ENCODE data around the gene PROCR.
"Not testable (repeated sequence)": the region's sequence is repeated elsewhere in the genome, so short reads cannot be mapped to it uniquely, and the experiment has no call there.

The PROCR gene

GRCh38 chr20:35193031-35193791 is 21.3 kb downstream of the PROCR start:
- H3K36me3 Mint-ChIP-seq, H3K4me3 Mint-ChIP-seq, DNase-seq, CTCF ChIA-PET, H3K4me1 Mint-ChIP-seq, H3K27me3 Mint-ChIP-seq, H3K27ac Mint-ChIP-seq: not testable (repeated sequence)
- peaks cover 16% of the 10 kb centered on the region for H3K9me3 Mint-ChIP-seq

DNA sequence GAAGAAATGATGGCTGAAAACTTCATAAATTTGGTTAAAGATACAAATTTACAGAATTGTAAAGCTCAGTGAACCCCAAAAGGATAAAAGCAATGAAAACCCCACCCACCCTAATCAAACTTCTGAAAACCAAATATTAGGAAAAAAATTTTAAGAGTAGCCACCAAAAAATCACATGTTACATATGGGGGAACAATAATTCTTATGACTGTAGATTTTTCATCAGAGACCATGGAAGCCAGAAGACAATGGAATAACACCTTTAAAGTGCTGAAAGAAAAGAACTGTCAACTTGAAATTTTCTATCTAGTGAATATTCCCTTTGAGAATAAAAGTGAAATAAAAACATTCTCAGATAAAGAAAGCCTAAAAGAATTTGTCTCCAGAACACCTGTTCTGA is 24.4 kb downstream of the PROCR start:
- CTCF ChIA-PET = interaction anchor here (1.2 kb wide), 1 partner anchor 12 kb away, joined by 5 read pairs; no protein-coding TSS in a partner anchor
- no peak overlapping the region for H3K4me3 Mint-ChIP-seq
- H3K27ac Mint-ChIP-seq = no peak overlapping the region
- no peaks in the 10 kb centered on the region for H3K27me3 Mint-ChIP-seq
- H3K9me3 Mint-ChIP-seq = peaks cover 21% of the 10 kb centered on the region
- peaks cover 6% of the 10 kb centered on the region for H3K36me3 Mint-ChIP-seq
- DNase-seq = no peak
- H3K4me1 Mint-ChIP-seq = no peaks in the 10 kb centered on the region

DNA sequence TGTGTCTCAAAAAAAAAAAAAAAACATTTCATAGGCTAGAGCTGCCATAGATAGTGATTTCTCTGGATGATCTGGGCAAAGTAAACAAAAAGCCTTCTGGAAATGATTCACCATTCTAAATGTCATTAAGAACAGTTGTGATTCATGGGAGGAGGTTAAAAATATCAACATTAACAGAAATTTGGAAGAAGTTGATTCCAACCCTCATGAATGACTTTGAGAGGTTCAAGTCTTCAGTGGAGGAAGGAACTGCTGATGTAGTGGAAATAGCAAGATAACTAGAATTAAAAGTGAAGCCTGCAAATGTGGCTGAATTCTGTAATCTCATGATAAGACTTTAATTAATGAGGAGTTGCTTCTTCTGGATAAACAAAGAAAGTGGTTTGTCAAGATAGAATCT is 27.9 kb downstream of the PROCR start:
- Mint-ChIP-seq H3K4me3 (no peak overlapping the region), H3K4me1 (no peaks in the 10 kb centered on the region), H3K36me3 (peaks cover 6% of the 10 kb centered on the region), H3K9me3 (peaks cover 21% of the 10 kb centered on the region), H3K27me3 (no peaks in the 10 kb centered on the region), H3K27ac (no peak overlapping the region)
- DNase-seq = no peak
- CTCF ChIA-PET = no interaction called here

GRCh38 chr20:35200267-35200666 is 28.4 kb downstream of the PROCR start:
- Mint-ChIP-seq H3K4me3 (no peak overlapping the region), H3K36me3 (peaks cover 6% of the 10 kb centered on the region), H3K27ac (no peak overlapping the region), H3K4me1 (no peaks in the 10 kb centered on the region), H3K27me3 (no peaks in the 10 kb centered on the region), H3K9me3 (peaks cover 19% of the 10 kb centered on the region)
- no peak for DNase-seq
- CTCF ChIA-PET = no interaction called here

DNA sequence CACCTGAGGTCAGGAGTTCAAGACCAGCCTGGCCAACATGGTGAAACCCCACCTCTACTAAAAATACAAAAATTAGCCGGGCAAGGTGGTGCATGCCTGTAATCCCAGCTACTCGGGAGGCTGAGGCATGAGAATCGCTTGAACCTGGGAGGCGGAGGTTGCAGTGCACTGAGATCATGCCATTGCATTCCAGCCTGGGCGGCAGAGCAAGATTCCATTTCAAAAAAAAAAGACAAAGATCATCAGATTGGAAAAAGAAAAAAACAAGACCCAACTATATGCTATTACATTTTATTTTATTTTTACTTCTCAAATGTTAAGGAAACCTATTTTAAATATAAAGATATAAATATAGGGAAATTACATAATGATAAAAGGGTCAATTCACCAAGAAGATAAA is 29.6 kb downstream of the PROCR start:
- H3K9me3 Mint-ChIP-seq = peaks cover 17% of the 10 kb centered on the region
- H3K36me3 Mint-ChIP-seq, DNase-seq, H3K4me1 Mint-ChIP-seq, H3K27ac Mint-ChIP-seq, CTCF ChIA-PET, H3K27me3 Mint-ChIP-seq, H3K4me3 Mint-ChIP-seq: not testable (repeated sequence)

- H3K4me3 Mint-ChIP-seq = no peak overlapping the region
- H3K36me3 Mint-ChIP-seq = peaks cover 2% of the 10 kb centered on the region
- no peak overlapping the region for H3K27ac Mint-ChIP-seq
- CTCF ChIA-PET = interaction anchor here (3.7 kb wide), 1 partner anchor 111 kb away, joined by 27 read pairs; no protein-coding TSS in a partner anchor
- no peaks in the 10 kb centered on the region for H3K27me3 Mint-ChIP-seq
- no peaks in the 10 kb centered on the region for H3K4me1 Mint-ChIP-seq
- H3K9me3 Mint-ChIP-seq = no peaks in the 10 kb centered on the region
- DNase-seq = no peak
Observed at GRCh38 chr20:35206802-35207201, 34.9 kb downstream of the PROCR start.

DNA sequence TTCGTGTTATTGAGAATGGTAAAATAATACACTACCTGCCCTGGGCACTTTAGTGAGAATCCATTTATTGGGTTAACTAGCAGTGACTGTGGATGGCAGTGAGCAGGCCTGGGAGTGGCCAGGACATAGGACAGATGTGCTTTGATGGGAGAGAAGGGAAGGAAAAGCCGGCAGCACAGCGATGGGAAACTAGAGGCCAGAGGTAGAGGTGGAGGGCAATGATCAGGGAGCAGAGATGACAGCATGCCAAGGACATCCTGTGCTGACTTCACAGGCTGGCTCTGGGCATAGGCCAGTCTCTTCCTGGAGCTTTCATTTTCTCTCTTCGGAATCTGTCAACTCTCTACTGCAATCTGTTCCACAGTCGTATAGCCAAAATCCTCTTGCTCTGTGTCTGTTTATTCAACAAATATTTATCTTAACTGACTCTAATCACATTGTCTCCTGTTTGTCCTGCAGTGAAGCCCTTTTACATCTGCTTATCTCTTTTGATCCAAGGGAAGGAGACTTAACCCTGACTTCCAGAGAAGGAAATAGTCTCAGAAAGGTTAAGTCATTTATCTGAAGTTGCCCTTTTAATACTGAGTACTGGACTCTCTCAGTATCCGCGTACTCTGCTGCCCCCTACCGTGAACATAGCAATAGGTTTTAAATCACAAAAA is 36.2 kb downstream of the PROCR start:
- no peaks in the 10 kb centered on the region for H3K9me3 Mint-ChIP-seq
- DNase-seq = peak; percentile 87
- H3K27ac Mint-ChIP-seq = no peak overlapping the region
- H3K27me3 Mint-ChIP-seq = no peaks in the 10 kb centered on the region
- H3K36me3 Mint-ChIP-seq = peaks cover 2% of the 10 kb centered on the region
- H3K4me3 Mint-ChIP-seq = no peak overlapping the region
- CTCF ChIA-PET = interaction anchor here (0.8 to 3.7 kb wide), 9 partner anchors 12 to 335 kb away, joined by 3 to 27 read pairs (median 5); partner anchors contain the start of gene GGT7
- H3K4me1 Mint-ChIP-seq = no peaks in the 10 kb centered on the region

GRCh38 chr20:35215066-35215956 is 43.4 kb downstream of the PROCR start:
- DNase-seq = no peak
- no peaks in the 10 kb centered on the region for H3K36me3 Mint-ChIP-seq
- H3K27ac Mint-ChIP-seq = no peak overlapping the region
- no peaks in the 10 kb centered on the region for H3K4me1 Mint-ChIP-seq
- H3K9me3 Mint-ChIP-seq = no peaks in the 10 kb centered on the region
- CTCF ChIA-PET = no interaction called here
- H3K27me3 Mint-ChIP-seq = no peaks in the 10 kb centered on the region
- H3K4me3 Mint-ChIP-seq = no peak overlapping the region

GRCh38 chr20:35216541-35216940 is 44.7 kb downstream of the PROCR start:
- Mint-ChIP-seq H3K36me3 (no peaks in the 10 kb centered on the region), H3K9me3 (no peaks in the 10 kb centered on the region), H3K27me3 (no peaks in the 10 kb centered on the region), H3K4me1 (no peaks in the 10 kb centered on the region), H3K27ac (no peak overlapping the region), H3K4me3 (no peak overlapping the region)
- DNase-seq = no peak
- CTCF ChIA-PET = interaction anchor here (0.8 to 1.1 kb wide), 3 partner anchors 8 to 30 kb away, joined by 3 read pairs; no protein-coding TSS in a partner anchor

DNA sequence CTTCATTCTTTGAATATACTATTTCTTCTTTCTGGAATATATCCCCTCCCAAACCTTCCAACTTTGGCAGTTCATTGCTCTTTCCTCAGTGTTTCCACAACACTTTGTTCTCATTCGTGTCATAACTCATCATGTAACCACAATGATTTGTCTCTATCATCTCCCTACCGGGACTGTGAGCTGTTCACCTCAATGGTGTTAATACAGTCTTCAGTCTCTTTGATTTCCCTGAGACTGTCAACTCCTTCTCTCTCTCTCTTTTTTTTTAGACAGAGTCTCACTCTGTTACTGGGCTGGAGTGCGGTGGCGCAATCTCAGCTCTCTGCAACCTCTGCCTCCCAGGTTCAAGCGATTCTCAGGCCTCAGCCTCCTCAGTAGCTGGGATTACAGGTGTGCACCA is 52.1 kb downstream of the PROCR start:
- Mint-ChIP-seq H3K27ac (no peak overlapping the region), H3K36me3 (no peaks in the 10 kb centered on the region), H3K4me3 (no peak overlapping the region), H3K27me3 (peaks cover 44% of the 10 kb centered on the region), H3K9me3 (no peaks in the 10 kb centered on the region), H3K4me1 (peaks cover 13% of the 10 kb centered on the region)
- CTCF ChIA-PET = no interaction called here
- no peak for DNase-seq

DNA sequence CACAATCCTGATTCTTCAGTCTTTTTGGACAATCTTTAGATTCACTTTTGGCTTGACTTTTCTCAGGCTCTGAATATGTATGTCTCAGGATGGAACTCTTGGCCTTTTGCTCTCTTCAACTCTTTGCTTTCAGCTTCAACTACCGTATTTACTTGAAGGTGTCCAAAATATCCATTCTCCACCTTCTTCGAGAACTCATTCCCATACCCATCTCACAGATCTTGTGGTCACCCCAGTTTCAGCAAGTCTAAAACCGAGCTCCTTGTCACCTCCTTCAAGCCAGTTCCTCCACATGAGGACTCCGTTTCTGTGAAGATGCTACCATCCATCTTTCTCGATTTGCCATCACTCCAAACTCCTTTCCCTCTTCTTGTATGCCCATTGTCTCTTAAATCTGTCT is 52.7 kb downstream of the PROCR start:
- Mint-ChIP-seq H3K9me3 (no peaks in the 10 kb centered on the region), H3K27ac (no peak overlapping the region), H3K4me1 (peaks cover 13% of the 10 kb centered on the region), H3K36me3 (no peaks in the 10 kb centered on the region), H3K27me3 (peaks cover 47% of the 10 kb centered on the region), H3K4me3 (no peak overlapping the region)
- CTCF ChIA-PET = no interaction called here
- DNase-seq = no peak

- Mint-ChIP-seq H3K36me3 (no peaks in the 10 kb centered on the region), H3K27ac (no peak overlapping the region), H3K9me3 (no peaks in the 10 kb centered on the region), H3K4me3 (peak overlapping the region; percentile 52), H3K4me1 (peaks cover 13% of the 10 kb centered on the region), H3K27me3 (peaks cover 47% of the 10 kb centered on the region)
- no peak for DNase-seq
- CTCF ChIA-PET = no interaction called here
Observed at GRCh38 chr20:35225319-35226125, 53.6 kb downstream of the PROCR start.

DNA sequence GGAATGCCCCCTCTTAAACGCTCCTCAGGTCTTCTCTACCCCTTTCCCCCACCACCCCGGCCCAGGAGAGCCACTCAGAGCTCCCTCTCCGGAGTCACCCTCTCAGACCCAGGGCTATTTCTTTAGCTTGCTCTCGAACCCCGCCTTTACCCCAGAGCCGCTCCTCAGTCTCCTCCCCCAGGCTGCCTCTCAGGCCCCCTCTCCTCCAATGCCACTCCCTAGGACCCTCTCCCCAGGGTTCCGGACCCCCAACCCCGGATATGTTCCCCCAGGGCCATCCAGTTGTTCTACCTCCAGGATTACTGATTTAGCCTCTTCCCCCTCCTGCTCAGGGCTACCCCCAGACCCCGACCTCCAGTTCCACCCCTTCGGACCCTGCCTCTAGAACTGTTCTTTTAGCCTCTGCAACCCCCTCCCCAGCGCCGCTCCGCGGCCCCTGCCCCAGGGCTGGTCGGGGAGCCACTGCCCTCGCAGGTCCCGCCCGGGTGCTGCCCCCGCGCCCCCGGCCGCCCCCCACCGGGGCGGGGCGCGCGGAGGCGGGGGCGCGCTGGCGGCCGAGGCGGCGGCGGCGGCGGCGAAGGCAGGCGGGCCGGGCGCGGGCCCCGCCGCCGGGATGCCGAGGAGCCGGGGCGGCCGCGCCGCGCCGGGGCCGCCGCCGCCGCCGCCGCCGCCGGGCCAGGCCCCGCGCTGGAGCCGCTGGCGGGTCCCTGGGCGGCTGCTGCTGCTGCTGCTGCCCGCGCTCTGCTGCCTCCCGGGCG is 54.4 kb downstream of the PROCR start, which contains the start of gene MMP24:
MMP24 (plus strand) TSS at position 565 of the 758 bp plus-strand sequence; CDS start at position 614, 49 bp downstream.
- peak within 1 kb of the TSS; percentile 53 for H3K4me3 Mint-ChIP-seq
- DNase-seq = no peak
- CTCF ChIA-PET = interaction anchor here (1.5 kb wide), 1 partner anchor 81 kb away, joined by 3 read pairs; no protein-coding TSS in a partner anchor
- H3K4me1 Mint-ChIP-seq = peaks cover 13% of the 10 kb centered on the region
- H3K27me3 Mint-ChIP-seq = peaks cover 47% of the 10 kb centered on the region
- H3K36me3 Mint-ChIP-seq = no peaks in the 10 kb centered on the region
- H3K9me3 Mint-ChIP-seq = no peaks in the 10 kb centered on the region
- H3K27ac Mint-ChIP-seq = no peak within 1 kb of the TSS
